HEK293T (cell line): ENCODE data around the gene CDH8.
"Not testable (repeated sequence)": the region's sequence is repeated elsewhere in the genome, so short reads cannot be mapped to it uniquely, and the experiment has no call there.

ENCODE experiments used
- SP1 ChIP-seq: fragments of 450-650 bp; IDR thresholded peaks from 2 replicates; pipeline ENCODE4 v1.6.1; 2017
- SUZ12 ChIP-seq: fragments of 450-650 bp; IDR thresholded peaks from 2 replicates; pipeline ENCODE4 v1.6.1; 2016; ENCODE audit warnings: mild to moderate bottlenecking
- TARDBP ChIP-seq: fragments of 450-650 bp; IDR thresholded peaks from 2 replicates; pipeline ENCODE4 v1.6.1; 2016
- TF ChIP-seq, protein P1 (sequence below): fragments of 450-650 bp; IDR thresholded peaks from 2 replicates; pipeline ENCODE4 v1.6.1; 2016

DNA sequence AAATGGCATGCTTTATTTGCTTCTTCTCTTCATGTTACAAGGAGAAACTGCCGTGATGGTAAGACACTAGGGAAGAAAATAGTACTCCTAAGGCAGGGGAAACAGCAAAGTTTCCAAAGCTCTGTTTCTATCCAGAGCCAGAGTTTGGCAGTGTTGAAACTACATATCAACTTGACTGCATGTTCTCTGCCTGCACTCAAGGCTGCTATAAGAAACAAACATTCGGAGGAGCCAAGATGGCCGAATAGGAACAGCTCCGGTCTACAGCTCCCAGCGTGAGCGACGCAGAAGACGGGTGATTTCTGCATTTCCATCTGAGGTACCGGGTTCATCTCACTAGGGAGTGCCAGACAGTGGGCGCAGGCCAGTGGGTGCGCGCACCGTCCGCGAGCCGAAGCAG, 254.4 kb downstream of the CDH8 start:
- TF ChIP-seq, protein P1, sequence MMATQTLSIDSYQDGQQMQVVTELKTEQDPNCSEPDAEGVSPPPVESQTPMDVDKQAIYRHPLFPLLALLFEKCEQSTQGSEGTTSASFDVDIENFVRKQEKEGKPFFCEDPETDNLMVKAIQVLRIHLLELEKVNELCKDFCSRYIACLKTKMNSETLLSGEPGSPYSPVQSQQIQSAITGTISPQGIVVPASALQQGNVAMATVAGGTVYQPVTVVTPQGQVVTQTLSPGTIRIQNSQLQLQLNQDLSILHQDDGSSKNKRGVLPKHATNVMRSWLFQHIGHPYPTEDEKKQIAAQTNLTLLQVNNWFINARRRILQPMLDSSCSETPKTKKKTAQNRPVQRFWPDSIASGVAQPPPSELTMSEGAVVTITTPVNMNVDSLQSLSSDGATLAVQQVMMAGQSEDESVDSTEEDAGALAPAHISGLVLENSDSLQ, result not testable (repeated sequence)
- TF ChIP-seq SUZ12, TARDBP, SP1: not testable (repeated sequence)
